ENCODE data around the gene RAB26.
"Not testable (repeated sequence)": the region's sequence is repeated elsewhere in the genome, so short reads cannot be mapped to it uniquely, and the experiment has no call there.

Gene RAB26

DNA sequence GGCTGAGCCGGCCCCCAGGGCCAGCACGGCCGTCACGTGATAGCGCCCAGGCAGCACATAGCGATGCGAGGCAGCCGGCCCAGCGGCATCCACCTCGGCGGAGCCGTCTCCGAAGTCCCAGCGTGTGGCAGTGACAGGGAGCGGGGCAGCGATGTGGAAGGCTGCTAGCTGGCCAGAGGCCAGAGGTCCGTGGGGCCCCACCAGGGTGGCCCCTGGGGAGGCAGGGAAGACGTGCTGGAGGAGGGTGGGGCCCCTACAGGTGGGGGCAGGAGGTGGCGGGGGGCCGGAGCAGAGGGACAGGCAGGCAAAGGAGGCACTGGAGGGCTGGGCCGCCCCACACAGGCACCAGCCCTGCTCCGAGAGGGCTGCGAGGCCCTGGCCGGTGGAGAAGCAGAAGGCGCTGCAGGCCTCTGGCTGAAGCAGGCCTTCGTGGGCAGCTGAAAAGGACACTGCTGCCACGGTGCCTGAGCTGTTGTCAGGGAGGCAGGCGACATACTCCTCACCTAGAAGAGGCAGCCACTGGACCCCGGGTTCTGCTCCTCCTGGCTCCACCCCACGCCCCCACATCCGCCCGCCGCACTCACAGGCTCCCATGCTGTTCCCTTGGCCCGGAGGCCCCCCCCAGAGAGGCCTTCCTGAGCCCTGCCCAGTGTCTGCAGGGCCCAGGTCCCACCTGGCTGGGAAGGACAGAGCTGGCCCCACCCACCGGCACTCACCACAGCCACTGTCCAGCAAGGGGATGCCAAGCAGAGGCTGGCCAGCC, 30.3 kb upstream of the RAB26 start:
- not testable (repeated sequence) for DNase-seq

DNA sequence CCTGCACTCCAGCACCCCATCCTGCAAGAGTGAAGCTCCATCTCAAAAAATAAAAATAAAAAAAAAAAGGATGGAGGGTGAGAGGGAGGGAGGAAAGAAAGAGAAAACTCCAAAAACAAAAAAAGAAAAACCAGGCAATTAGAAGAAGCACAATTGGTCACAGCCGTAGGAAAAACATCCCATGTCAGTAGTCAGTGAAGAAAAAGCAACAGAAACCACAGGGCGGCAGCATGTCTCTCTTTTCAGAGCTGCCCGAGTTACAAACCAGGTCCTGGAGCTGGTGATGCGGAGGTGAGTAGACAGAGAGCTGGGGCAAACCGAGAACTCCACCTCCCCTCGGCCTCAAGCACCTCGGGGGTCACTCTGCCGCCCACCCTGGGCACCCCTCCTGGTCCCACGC, 27.1 kb upstream of the RAB26 start:
- DNase-seq = peak; percentile 19

DNA sequence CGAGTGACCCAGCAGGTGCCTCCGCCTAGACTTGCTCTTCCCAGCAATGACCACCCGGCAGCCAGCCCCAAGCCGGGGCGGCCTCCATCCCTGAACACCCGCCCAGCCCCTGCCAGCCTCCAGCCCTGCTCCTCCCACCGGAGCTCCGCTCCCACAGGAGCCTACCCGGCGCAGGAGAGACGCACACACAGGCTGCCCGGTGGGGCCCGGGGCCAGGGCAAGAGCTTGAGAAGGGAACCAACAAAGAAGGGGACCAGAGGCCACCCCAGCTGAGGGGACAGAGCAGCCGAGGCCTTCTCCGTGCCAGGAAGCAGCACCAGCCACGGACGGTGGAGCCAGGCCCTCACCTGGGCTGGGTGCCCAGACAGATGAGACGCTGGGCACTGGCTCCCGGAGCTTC, 26.6 kb upstream of the RAB26 start:
- DNase-seq = no peak

DNA sequence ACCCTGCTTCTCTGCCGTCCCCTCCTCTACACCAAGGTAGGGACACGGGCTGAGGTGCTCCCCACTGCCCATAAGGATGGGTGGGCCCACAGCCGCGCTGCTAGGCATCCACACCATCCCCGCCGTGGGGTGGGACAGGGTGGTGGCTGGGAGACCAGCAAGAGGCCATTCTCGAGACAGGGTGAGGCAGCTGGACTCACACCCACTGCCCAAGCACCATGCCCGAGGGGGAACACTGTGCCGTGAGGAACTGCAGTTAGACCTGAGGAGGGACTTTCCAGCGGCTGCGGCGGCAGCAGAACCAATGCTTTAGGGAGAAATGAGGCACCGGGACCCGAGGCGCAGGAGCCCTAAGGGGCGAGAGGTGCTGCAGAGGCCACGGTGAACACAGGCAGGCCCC, 26.0 kb upstream of the RAB26 start:
- DNase-seq = no peak

DNA sequence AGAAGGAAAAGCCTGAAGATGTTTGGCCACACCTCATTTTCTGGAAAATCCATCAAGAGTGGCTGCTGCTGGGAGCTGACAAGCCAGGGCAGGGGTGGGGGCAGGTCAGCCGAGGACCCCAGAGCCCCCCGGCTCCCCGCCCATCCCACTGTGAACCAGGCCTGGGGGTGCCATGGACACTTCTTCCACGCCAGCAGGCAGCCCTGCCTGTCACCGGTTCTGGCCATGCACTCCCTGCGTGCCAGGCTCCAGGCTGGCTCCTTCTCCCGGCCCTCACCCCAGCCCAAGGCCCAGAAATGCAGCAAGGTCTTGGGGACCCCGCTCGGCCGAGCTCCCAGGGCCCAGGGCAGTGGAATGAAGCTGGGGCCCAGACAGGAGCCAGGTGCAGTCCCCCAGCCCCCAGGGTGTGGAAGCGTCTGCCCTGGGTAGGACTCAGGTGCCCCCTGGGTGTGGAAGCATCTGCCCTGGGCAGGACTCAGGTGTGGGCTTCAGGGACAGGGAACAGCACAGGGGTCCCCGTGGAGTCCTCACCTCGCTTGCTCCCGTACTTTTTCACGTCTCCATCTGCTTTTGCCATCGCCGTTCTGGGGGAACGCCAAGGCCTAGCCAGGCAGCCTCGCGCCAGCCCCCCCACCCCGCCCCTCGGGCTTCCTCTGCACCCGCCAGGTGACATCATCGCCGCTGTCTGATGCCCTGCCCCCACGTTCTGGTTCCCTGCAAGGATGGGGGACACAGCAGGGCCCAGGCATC, 25.3 kb upstream of the RAB26 start:
- not testable (repeated sequence) for DNase-seq

DNA sequence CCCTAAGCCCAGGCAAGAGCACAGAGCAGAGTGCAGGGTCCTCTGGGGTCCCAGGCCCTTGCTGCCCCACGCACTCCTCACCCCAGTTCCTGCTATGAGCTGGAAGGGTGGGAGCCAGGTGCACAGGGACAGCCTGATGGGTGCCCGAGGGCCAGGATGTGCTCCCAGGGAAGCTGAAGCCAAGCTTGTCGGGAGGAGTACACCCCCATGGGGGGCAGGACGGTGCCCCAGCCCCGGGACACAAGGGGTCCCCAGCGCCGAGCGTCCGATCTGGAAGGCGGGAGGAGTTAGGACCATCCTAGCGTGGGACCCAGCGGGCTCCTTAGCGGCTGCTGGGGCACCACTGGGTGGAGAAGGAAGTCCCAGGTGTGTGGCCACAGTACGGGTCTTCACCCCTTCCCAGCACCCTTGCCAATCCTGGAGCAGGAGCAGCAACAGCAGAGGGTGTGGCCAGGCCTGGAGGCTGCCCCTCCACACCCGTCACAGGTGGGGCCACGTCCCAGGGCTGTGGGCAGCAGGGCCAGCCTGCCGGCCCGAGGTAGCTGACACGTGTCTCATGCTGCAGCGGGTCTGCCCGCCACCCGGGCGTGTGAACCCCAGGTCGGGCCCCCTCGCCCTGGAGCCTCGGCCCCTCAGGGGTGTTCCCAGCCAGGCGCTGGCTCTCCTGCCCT, 24.6 kb upstream of the RAB26 start:
- DNase-seq = not testable (repeated sequence)

DNA sequence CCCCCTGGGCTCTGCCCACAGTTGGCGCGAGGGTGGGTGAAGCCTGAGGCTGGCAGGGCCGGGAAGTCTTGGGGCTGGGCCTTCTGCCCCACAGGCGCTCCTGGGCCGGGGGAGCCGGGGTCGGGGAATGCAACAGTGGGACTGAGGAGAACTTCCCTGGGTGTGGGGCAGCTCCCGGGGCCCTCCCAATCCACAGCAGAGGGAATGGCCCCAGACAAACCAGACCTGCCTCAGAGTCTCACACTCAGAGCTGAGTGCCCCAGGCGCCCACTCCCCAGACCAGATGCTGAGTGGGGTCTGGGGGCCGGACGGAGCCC, 24.1 kb upstream of the RAB26 start:
- DNase-seq = not testable (repeated sequence)

DNA sequence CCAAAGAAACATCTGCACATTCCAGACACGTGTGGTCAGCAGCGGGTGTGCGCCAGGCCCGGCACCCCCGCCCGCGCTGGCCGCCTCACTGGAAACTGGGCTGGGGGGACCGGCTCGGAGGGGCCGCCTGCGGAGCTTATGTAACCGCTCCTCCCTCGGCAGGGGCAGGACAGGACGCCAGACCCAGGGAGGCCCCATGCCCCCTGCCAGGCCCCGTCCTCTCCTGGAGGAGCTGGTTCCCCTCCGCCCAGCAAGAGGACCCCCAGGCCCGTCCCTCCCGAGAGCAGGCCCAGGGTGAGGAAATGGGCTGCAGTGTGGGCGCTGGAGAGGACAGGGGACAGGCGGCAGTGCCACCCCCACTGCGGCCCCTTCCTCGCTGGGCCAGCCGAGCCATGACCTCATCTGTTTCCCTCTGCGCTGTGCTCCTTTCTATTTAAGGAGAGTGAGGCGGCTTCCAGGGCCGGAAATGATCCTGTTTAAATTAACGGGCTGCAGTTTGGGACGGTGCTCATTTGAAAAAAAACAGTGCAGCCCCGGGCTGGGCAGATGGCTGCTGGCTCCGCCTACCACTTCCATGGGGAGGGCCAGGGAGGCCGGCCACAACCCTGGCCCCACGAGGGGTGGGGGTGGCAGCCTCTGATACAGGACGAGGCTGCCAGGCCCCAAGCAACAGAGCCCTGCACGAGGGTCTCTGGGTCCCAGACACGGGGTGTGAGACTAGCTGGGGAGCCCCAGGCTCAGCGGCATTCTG, 23.6 kb upstream of the RAB26 start:
- not testable (repeated sequence) for DNase-seq

DNA sequence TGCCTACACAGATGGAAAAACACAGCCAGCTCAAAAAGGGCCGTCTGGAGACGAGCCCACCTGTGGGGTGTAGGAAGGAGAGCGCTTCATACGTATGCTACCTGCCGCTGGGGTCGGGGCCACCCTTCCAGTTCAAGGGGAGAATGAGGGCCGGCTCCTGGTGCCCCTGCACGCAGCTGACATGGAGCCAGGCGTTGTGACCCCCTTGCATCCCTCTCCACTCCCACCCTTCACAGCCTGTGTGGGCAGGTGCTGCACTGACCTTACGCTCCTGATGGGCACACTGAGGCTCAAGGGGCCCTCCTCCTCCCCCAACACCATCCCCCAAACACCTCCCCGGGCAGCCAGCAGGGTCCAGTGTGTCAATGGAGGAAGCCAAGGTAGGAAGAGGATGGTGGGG, 22.8 kb upstream of the RAB26 start:
- not testable (repeated sequence) for DNase-seq

DNA sequence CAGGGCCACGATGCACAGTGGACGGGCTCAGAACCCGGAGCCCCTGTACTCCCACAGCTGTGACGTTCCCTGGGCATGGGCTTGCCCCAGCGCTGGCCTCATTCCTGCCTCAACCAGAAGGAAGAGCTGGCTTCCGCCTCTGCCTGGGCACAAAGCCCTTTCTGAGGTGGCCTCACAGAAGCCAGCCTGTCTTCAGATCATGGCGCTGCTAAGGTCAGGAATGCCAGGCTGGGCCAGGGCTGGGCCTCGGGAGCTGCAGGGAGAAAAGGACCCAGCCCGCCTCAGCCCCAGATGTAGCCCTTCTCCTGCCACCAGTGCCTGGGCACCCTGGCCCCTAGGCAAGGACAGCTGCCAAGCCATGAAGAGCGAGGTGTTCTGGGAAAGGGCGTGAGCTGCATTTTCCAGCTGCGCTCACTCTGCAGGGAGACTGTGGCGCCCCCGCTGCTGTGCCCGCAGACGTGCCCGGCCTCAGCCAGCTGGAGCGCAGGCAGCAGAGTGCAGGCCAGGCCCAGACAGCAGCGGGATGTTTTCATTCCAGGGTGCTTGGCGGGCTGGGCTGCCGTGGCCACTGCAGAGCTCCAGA, 22.2 kb upstream of the RAB26 start:
- DNase-seq = not testable (repeated sequence)

DNA sequence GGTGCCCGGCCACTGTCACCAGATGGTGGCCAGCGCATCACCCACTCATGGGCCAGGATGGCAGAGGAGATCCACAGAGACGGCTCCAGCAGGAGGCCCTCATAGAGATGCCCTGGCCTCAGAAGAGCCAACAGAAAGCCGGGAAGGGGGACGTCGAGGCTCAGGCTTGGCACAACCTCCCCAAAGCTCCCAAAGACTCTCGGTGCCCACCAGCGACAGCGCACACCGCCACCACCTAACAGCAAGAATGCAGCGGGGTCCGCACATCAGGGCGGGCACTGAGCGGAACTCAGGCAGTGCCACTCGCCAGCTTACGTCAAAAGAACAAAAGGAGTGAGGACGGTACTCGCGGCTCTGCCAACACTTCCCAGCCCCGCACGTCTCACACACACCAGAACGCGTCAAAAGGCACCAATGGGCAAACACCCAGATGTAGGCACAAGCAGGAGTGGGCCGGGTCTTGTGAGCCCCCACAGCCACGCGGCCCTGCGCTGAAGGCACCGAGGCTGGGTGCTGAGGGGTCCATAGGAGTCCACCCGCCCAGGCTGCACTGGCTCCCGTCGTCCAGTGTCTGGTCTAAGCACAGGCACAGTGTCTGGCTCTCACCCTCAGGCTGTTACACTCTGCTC, 21.4 kb upstream of the RAB26 start:
- DNase-seq = not testable (repeated sequence)

DNA sequence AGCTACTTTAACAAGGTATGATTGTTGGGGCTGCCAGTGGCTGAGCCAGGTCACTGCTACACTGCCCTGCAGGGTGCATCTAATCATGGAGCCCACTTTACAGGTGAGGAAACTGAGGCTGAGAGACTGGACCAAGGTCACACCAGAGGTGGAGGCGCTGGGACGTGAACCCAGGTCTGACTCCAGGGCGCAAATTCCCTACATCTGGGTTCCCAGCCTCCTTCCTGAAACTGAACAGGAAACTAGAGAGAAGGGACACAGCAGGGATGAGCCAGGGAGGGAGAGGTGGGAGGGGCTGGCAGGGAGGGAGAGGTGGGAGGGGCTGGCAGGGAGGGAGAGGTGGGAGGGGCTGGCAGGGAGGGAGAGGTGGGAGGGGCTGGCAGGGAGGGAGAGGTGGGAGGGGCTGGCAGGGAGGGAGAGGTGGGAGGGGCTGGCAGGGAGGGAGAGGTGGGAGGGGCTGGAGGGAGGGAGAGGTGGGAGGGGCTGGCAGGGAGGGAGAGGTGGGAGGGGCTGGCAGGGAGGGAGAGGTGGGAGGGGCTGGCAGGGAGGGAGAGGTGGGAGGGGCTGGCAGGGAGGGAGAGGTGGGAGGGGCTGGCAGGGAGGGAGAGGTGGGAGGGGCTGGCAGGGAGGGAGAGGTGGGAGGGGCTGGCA, 20.7 kb upstream of the RAB26 start:
- peak; percentile 27 for DNase-seq

DNA sequence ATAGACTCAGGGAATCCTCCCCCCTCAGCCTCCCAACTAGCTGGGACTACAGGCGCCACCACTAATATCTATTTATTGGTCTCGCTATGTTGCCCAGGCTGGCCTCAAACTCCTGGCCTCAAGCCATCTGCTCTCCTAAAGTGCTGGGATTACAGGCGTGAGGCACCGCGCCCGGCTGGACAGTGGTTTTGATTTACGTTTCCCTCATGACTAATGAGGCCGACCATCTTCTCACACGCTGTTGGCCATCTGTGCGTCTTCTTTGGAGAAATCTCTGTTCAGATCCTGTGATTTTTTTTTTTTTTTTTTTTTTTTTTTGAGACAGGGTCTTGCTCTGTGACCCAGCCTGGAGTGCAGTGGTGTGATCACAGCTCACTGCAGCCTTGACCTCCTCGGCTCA, 19.2 kb upstream of the RAB26 start:
- not testable (repeated sequence) for DNase-seq

DNA sequence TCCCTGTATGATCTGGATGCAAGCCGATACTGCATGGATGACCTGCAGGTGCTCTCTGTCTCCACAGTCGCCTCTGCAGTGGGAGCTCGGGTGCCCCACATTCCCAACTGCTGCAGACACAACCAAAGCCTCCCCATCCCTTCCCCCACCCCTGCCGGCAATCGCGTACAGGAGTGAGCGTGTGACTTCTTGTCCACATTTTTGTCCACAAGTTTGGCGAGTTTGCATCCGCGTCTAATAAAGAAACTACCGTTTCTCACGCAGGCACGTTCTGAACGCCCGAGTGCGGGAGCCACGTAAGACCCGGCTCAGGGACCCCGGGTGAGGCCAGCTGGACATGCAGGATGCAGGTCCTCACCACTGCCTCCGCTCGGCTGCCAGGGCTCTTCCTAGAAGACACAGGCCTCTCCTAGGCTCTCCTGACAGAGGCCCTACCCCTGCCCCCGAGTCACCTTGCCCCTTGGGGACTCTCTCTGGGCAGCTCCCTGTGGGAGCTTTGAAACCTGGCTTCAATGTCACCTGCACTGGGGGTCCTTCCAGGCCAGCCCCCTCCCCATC, 18.5 kb upstream of the RAB26 start:
- not testable (repeated sequence) for DNase-seq

DNA sequence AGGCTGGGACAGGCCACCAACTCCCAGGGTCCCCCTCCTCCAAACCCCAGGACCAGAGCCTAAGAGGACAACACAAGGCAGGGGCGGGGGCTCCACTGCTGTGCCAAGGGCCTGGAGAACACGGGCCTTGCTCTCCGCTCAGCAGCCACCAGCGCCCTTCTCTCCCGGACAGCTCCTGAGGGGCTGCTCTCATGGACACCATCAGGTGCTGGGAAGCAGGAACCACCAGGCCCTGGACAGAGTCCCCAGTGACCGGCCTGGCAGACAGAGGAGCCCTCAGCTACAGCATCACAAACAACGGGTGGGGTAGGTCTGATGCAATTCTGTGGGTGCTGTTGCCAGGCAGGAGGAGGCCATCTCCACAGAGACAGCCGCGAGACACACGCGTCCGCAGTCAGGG, 14.6 kb upstream of the RAB26 start:
- DNase-seq = not testable (repeated sequence)

DNA sequence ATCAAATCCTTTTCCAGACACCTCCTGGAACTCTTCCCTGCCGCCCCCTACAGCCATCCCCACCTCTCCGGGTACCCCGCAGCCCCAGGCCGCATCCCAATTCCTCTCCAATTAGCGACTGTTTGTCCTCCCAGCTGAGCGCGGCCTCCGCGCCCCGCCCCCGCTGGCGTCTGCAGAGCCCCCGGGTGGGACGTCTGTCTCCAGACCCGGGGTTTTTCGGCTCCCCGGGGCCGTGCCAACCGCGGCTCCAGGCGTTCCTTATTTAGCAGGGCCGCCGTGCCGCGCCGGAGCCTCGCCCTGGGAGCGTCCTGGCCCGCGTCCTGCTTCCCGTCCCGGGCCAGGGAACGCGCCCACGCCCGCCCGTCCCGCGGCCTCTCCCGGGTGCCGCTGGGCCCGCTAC, 13.4 kb upstream of the RAB26 start:
- DNase-seq = not testable (repeated sequence)

DNA sequence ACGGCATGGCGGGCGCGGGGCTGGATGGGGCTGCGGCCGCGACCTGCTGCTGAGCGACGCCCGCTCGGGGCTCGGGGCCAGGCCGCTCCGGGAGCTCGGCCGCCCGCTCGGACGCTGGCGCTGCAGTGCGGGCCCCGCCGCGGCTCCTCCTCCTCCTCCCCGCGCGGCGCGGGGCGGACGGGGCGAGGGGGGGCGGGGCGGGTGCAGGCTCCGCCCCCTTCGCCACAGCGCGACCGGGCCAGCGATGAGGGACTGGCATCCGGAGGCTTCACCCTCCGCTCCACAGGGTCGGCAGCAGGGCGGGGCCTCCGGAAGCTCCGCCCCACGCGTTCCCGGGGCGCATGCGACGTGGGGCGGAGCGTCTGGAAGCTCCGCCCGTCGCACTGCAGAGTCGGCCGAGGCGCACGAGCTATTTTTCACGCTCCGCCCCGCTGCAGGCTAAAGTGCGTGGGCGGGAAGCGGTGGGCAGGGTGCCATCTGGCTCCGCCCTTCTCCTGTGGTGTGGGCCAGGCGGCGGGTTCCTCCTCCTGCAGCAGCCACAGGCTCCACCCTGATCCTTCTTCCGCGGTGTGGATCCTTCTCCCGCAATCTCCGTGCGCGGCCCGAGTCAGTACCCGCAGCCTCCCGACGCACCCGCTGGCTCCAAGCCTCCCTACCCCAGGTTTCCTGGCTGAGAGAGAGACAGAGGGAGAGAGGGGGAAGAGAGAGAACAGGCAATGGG, 12.5 kb upstream of the RAB26 start, which contains the start of gene PKD1:
TSS of gene PKD1 (minus strand) at position 129 of the 721 bp plus-strand sequence. CDS start 209 bp downstream, outside the sequence.
- peak; percentile 99 for DNase-seq

DNA sequence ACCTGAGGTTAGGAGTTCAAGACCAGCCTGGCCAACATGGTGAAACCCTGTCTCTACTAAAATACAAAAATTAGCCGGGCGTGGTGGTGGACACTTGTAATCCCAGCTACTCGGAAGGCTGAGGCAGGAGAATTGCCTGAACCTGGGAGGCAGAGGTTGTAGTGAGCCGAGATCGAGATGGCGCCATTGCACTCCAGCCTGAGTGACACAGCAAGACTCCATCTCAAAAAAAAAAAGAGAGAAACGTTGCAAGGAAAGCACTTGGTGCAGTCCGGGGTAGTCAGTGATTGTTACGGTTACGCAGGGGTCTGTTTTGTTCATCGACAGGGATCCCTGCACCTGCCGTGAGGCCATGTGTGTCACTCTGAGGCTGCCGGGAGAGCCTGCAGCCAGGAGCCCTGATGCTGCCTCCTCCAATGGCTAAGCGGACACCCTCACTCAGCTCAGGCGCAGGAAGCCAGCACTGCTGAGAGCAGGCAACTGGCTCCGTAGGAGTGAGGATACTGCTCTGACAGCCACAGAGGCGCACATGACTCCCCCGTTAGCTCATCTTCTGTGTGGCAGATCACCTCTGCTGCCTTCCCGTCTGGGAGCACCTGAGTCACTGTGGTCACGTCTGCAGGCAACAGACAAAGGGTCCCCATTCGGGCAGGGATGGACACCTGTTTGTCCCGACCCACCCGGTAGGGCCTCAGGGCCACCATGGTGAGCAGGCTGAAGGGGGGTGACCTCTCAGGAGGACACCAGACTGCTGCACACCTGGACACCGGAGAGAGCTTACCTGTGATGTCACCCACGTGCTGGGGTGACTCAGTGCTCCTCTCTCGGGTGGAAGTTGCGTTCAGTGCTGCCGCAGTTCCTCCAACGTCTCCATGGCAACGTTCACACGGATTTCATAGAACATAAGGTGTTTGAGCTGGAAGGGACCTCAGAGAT, 5.2 kb upstream of the RAB26 start:
- no peak for DNase-seq

DNA sequence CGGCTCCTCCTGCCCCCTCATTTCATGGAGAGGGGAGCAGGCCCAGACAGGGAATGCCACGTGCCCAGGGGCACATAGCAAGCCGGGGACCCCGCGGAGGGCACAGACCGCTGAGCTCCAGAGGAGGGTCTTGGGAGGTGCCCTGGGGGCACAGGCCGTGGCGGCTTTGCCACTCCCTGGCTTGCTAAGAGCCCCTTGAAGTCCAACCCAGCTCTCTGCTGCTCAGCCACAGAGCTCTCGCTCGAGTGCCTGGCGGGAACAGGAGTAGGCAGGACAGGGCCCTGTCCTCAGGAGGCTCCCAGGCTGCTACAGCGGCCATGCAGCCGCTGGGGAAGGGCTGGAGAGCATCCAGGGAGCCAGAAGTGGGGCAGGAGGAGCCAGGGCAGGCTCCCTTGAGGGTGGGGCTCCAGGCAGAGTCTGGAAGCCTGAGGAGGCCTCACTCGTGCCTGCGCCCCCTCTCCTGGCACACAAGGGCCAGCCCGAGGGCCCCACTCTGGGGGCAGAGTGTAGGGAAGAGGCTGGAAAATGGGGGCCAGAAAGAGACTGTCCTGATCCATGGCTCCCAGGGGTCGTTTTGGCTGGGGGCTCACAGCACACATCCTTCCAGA, 4.4 kb upstream of the RAB26 start:
- no peak for DNase-seq
